HG03066 (cell line): Measurements from ENCODE around the gene TMC1.

Experiments
- ATAC-seq: cut with Tn5 transposase; IDR thresholded peaks from one replicate; pipeline ENCODE4 v1.9.1; 2021; ENCODE audit warnings: low read depth; ENCODE audit not compliant: unreplicated experiment

Gene TMC1

DNA sequence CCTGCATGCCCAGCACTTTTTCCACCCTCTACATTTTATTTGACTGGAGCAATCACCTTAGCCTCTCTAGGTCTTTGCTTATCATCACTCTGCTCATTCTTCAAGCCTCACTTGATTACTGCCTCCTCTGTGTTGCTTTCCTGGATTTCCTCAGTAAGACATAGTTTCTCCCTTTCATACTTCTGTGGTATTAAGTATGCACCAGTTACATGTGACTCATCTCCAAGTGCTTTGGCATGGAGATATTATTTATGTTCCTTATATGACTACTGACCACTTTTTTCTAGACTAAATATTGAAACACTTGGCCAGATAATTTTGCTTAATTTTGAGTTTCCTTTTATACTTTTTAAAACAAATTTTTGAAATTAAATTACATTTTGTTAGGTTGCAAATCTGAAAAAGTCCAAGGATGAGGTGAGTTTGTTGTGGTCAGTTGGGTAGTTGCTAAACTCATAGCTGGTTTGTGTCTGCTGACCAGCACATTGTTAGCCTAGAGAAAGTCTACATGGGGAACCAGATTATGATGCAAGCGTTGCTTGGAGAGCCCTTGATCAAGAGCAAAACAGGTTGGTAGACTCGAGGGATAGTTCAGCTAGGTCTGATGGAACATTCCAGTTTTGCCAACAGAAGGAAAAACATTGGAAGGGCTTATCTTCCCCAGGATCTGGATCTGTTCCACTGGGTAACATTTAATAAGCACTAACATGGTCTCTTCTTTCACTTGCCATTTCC lies 140.2 kb downstream of the TMC1 start:
- no peak for ATAC-seq

DNA sequence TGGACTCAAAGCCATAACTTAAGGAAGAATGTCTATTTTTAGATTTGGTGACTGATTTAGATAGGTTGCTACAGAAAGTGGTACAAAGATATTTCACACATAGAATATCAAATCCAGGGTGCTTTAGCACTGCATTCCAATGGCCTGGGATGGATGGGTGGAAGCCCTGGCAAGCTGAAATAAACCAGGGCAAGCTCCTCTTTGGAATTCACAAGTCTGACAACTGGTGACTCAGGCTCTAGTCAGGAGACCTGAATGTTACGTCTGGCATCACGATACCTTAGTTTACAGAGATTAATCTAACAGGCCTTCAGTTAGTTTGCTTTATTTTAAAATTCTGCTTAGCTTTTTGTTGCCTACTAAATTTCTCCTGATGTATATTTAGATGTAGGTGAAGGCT lies 144.0 kb downstream of the TMC1 start:
- ATAC-seq = no peak

GRCh38 chr9:72667181-72667580 lies 145.8 kb downstream of the TMC1 start:
- ATAC-seq = no peak

DNA sequence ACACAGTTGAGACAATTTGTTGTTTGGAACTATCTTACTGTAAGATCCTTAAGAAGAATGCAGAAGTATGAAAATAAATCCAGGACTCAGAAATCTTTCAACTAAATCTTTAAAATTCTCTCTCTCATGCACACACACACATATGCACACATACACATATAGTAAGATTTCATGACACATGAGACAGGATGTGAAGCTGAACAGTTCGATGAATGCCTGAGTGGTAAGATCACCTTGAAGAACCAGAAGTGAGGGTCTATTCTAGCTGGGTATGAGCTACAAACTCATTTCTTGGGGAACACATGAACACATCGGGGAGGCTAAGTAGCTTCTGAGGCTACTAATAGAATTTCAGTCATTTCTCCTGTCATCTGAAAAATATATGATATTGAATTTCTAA lies 153.6 kb downstream of the TMC1 start:
- ATAC-seq = no peak

DNA sequence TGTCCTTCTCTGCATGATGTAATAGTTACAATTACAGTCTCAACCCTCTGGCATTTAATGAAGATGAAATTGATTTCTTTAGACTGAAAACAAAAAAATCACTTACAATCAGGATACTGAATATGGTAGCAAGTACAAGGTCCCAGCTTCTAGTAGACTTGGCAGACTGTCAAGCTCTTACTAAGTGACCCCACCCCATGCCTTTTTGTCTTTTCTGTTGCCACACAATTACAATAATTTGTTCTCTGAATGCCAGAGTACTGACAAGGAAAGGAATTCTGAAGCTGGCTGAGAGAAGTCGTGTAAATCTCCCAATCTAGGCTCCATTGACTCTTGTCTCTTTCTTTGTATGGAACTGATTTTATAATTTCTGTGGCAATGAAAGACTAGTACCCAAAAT lies 154.2 kb downstream of the TMC1 start:
- no peak for ATAC-seq

- no peak for ATAC-seq
These were observed 159.3 kb downstream of the TMC1 start for GRCh38 chr9:72680593-72681282.

- no peak for ATAC-seq
These were observed 159.8 kb downstream of the TMC1 start for GRCh38 chr9:72681283-72681630.

GRCh38 chr9:72684615-72685014 lies 163.2 kb downstream of the TMC1 start:
- ATAC-seq = no peak

DNA sequence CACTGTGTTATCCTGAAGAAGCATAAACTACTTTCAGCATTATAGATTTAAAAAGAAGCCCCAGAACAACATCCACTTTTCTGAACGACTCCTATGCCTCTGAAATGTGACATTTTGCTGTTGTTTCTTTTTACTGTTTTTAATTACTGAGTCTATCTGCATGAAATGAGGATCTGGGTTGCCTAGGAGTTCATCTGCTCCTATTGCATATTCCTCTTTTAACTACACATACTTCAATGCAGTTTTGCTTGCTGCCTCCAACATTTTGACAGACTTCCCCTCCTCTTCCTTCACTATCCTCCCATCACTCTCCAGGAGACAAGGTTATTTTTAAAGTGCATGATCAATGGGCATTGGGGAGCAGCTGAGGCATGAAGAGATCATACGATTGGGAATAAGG lies 164.5 kb downstream of the TMC1 start:
- ATAC-seq = no peak

DNA sequence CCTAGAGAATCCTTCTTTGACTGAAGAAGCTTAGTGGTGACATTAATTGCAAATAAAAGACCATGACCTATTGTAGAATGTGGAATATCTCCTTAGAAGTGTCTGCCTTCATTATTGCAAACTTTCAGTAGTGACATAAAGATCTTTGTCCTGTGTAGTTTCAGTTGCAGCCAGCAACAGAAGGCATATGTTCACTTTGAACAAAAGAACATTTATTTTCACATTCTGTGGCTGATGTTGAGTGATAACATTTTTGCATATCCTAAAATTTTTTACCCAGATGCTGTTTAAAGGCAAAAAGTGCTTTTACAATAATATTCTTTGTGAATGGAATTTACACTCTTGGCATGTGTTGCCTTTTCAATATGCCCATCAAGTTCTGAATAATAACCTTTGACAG lies 165.9 kb downstream of the TMC1 start:
- ATAC-seq = no peak

- ATAC-seq = no peak
These were observed 170.3 kb downstream of the TMC1 start for GRCh38 chr9:72691671-72692070.

DNA sequence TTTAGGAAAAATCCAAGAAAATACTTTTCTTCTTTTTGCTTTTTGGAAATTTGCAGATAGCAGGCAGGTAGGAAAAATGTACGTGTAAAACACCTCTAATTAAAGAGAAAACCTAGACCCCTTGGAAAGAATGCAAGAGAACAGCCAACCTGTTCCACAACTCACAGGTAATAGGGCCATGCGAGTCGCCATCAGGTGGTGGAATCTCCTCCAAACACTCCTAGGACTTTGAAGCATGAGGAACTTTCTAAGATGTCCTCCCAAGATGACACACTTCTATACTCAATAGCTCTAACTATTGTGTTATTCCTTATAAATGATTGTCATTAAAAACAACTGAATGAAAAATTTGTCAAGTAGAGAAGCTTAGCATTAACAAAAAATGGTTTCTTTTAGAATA lies 174.0 kb downstream of the TMC1 start:
- ATAC-seq = no peak

- no peak for ATAC-seq
These were observed 175.1 kb downstream of the TMC1 start for GRCh38 chr9:72696511-72696910.

DNA sequence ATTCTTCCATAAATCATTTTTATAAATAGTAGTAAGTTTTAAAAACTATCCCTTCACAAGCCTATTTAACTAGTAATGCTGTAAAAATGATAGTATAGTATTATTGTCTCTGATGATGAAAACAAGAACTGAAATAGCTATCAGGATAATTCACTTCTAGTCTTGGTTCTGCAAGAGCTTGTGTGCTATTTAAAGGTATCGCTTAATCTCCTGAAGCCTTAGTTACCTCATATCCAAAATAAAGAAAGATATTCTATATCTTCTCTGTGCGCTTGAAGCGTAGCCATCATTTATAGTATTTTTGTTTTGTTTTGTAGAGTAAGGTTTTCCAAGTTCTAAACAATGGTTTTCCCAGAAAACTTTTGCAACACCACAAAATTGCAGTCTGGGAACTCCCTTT lies 180.1 kb downstream of the TMC1 start:
- no peak for ATAC-seq

DNA sequence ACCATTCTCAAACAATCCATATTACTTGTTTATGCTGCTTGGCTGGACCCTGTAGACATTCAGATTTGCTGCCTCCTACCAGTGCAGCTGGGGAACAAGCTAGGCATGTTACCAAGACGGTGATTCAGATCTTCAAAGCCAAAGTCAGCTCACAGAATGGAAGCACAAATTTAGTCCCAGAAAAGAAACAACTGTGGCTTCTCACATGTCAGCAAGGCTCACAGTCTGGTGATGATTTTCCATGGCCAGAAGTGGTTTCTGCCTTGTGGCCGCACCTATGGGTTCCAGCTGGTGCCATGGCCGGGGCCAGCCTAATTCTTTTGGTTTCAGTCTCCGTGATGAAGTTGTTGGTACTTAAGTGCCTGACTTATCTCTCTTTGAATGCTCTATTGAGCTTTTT lies 182.2 kb downstream of the TMC1 start:
- no peak for ATAC-seq

DNA sequence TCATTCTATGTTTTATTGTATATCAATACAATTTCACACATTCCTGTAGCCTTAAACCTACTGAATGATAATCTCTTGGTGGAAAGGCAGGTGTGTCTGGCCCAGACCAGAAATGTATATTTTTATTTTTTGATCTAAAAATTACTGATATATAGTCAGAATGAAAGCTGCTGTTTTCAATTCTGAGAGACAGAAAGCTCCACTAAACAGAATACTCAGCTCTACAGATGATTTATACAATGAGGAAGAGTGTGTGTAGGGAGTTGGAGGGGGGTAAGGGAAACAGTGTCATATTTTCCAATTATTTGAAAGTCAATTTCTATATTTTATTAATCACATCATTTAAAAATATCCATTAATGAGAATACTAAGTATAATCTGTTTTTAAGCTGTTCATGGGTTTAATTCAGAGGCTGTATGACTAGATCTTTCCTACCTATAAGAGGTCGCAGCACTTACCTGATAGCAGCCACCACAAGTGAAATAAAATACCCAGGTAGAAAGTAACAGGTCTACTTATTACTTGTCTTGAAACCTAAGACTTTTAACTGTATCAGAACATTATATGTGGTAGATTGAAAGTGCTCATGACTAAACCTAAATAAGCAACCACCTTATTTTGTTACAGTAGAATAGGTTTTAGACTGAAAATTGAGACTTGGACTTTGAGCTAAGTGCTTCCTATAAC lies 183.4 kb downstream of the TMC1 start:
- ATAC-seq = no peak

DNA sequence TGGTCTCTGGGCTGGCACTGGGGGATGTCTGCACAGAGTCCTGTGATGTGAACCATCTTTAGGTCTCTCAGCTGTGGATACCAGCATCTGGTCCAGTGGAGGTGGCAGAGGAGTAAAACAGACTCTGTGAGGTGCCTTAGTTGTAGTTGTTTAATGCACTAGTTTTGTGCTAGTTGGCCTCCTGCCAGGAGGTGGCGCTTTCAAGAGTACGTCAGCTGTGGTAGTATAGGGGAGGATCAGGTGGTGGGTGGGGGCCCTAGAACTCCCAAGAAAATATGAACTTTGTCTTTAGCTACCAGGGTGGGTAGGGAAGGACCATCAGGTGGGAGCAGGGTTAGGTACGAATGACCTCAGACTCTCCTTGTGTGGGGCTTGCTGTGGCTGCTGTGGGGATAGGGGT lies 197.1 kb downstream of the TMC1 start:
- ATAC-seq = no peak

GRCh38 chr9:72721067-72721466 lies 199.7 kb downstream of the TMC1 start:
- no peak for ATAC-seq

GRCh38 chr9:72726947-72727346 lies 205.5 kb downstream of the TMC1 start:
- ATAC-seq = no peak

DNA sequence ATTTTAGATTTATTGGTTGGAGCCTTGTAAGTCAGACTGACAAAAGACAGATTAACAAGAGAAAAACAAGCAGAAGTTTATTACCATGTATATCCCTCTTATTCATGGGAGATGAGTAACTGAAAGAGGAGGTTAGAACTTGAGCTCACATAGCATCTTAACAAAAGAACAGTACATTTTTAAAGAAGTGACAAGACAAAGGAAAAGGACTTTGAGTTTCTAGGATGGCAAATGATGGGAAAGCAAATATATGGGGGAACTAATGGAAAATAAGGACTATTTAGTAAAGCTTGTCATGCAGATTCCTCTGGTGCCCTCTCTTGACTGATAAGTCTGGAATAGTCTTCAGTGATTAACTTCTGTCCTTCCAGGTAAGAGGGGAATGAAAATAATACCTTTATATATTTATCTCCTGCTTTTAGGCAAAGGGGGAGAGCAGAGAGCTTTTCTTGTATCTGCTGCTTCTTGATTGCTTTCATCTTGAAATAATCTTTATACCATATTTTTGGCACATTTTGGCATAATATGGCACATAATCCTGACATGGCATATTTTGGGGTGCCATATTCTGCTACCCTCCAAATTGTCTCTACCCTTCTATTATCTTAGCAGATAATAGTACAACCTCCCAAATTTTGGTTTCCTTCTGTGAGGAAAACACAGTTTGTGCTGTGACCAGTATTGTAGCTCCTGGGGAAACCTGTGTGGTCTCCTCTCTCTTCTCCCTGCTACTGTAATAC lies 206.8 kb downstream of the TMC1 start:
- ATAC-seq = no peak

DNA sequence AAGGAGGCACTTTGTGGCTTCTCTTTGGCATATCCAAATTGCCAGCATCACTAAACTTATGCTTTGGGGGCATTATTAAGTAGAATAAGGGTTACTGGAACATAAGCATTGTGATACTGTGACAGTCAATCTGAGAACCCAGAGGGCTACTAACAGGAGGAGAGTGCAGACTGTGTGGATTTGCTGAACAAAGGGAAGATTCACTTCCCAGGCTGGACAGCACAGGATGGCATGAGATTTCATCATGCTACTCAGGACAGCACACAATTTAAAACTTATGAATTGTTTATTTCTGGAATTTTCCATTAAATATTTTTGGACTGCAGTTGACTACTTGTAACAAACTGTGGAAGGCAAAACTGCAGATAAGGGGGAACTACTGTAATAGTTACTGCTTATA lies 212.5 kb downstream of the TMC1 start:
- ATAC-seq = no peak
